ENCODE measurements around the gene KDELR1.
"Not testable (repeated sequence)": the region's sequence is repeated elsewhere in the genome, so short reads cannot be mapped to it uniquely, and the experiment has no call there.

DNA sequence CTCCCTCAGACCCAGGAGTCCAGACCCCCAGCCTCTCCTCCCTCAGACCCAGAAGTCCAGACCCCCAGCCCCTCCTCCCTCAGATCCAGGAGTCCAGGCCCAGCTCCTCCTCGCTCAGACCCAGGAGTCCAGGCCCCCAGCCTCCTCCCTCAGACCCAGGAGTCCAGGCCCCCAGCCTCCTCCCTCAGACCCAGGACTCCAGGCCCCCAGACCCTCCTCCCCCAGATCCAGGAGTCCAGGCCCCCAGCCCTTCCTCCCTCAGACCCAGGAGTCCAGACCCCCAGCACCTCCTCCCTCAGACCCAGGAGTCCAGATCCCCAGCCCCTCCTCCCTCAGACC, 624 bp upstream of the KDELR1 start:
- TF ChIP-seq, protein P1, sequence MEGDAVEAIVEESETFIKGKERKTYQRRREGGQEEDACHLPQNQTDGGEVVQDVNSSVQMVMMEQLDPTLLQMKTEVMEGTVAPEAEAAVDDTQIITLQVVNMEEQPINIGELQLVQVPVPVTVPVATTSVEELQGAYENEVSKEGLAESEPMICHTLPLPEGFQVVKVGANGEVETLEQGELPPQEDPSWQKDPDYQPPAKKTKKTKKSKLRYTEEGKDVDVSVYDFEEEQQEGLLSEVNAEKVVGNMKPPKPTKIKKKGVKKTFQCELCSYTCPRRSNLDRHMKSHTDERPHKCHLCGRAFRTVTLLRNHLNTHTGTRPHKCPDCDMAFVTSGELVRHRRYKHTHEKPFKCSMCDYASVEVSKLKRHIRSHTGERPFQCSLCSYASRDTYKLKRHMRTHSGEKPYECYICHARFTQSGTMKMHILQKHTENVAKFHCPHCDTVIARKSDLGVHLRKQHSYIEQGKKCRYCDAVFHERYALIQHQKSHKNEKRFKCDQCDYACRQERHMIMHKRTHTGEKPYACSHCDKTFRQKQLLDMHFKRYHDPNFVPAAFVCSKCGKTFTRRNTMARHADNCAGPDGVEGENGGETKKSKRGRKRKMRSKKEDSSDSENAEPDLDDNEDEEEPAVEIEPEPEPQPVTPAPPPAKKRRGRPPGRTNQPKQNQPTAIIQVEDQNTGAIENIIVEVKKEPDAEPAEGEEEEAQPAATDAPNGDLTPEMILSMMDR (IDR thresholded peaks at IDR 0.05), result not testable (repeated sequence)
- not testable (repeated sequence) for TF ChIP-seq POLR2A (IDR thresholded peaks at IDR 0.05)

All from breast epithelium (tissue), 3 donors.